Tibial nerve (tissue), 3 donors: ENCODE results near the gene ANP32D.

Experiments
- CTCF ChIP-seq, 5 experiments: fragments of 200-600 bp in 3 of 5; fragments of 450-650 bp in 2 of 5; sonication (generic) in 3 of 5; IDR thresholded peaks; one replicate each; pipeline ENCODE4 v1.5.1; 2016 to 2019; ENCODE audit warnings: antibody characterized with exemption in 5 of 5, mild to moderate bottlenecking in 3 of 5, moderate library complexity in 2 of 5
- POLR2A ChIP-seq, 2 donors: fragments of 450-650 bp; IDR thresholded peaks; one replicate each; pipeline ENCODE4 v1.6.1; 2017; ENCODE audit warnings: antibody characterized with exemption in 2 of 2, mild to moderate bottlenecking in 2 of 2, moderate library complexity in 2 of 2

DNA sequence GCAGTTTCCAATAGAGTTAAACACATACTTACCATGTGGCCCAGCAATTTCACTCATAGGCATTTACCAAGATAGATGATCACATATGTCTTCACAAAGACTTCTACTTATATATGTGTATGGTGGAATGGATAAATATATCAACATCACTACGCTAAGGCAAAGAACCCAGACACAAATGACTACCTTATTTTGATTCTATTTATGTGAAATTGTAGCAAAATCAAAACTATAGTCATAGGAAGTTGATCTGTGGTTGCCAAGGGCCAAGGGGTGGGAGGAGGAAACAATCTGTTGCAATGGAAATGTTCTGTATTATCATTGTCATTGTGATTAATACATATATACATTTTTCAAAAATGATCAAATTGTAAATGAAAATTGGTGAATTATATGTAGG, 47.7 kb upstream of the ANP32D start:
- TF ChIP-seq CTCF (IDR thresholded peaks at IDR 0.05) (no peak), POLR2A (IDR thresholded peaks at IDR 0.05) (no peak)
